GM21360 (cell line): Measurements from ENCODE around the gene FCRL2.

Experiments used
- ATAC-seq: cut with Tn5 transposase; IDR thresholded peaks from one replicate; pipeline ENCODE4 v1.9.1; 2021; ENCODE audit warnings: mild to moderate bottlenecking, moderate library complexity; ENCODE audit not compliant: unreplicated experiment

Gene FCRL2

GRCh38 chr1:157776971-157777391, at the start of gene FCRL2:
Gene FCRL2, minus strand, starts transcription at chr1:157777132. Its CDS starts 59 bp downstream, at chr1:157777073.
- no peak for ATAC-seq

- no peak for ATAC-seq
These were observed 43.4 kb upstream of the FCRL2 start for GRCh38 chr1:157820299-157820698.

- ATAC-seq, result no peak
These were observed 43.0 kb upstream of the FCRL2 start, which contains the start of gene FCRL1 for GRCh38 chr1:157819896-157820295. Gene FCRL1, minus strand, starts transcription at chr1:157820120. Its CDS starts 83 bp downstream, at chr1:157820037.

GRCh38 chr1:157819215-157819614, 42.3 kb upstream of the FCRL2 start:
- ATAC-seq, result no peak

GRCh38 chr1:157813269-157813668, 36.3 kb upstream of the FCRL2 start:
- ATAC-seq, result no peak

- ATAC-seq, result peak; percentile 78
These were observed 29.7 kb upstream of the FCRL2 start for GRCh38 chr1:157806431-157807149.

GRCh38 chr1:157803851-157804250, 26.9 kb upstream of the FCRL2 start:
- ATAC-seq, result no peak

- no peak for ATAC-seq
These were observed 23.1 kb upstream of the FCRL2 start for GRCh38 chr1:157799996-157800395.

- ATAC-seq, result no peak
These were observed 21.3 kb upstream of the FCRL2 start for GRCh38 chr1:157798211-157798610.

- no peak for ATAC-seq
These were observed 8.3 kb upstream of the FCRL2 start for GRCh38 chr1:157785248-157785647.

- no peak for ATAC-seq
These were observed 7.9 kb upstream of the FCRL2 start for GRCh38 chr1:157784801-157785200.

GRCh38 chr1:157782931-157783330, 6.0 kb upstream of the FCRL2 start:
- no peak for ATAC-seq

GRCh38 chr1:157781048-157781447, 4.1 kb upstream of the FCRL2 start:
- peak; percentile 64 for ATAC-seq

- no peak for ATAC-seq
These were observed 1.6 kb downstream of the FCRL2 start for GRCh38 chr1:157775101-157775870.

GRCh38 chr1:157774412-157774811, 2.5 kb downstream of the FCRL2 start:
- ATAC-seq, result no peak

GRCh38 chr1:157773493-157774350, 3.2 kb downstream of the FCRL2 start:
- peak; percentile 48 for ATAC-seq

- no peak for ATAC-seq
These were observed 5.1 kb downstream of the FCRL2 start for GRCh38 chr1:157771661-157772425.

GRCh38 chr1:157770442-157771043, 6.4 kb downstream of the FCRL2 start:
- no peak for ATAC-seq

- ATAC-seq, result no peak
These were observed 10.1 kb downstream of the FCRL2 start for GRCh38 chr1:157766792-157767191.

- ATAC-seq, result no peak
These were observed 18.9 kb downstream of the FCRL2 start for GRCh38 chr1:157758018-157758417.
